Astrocyte (in vitro differentiated cells and primary cell): ENCODE measurements around the gene VPS35. TPM values are rescaled to one million over a fixed set of nuclear protein-coding genes. Genes with fewer than 3 reads are reported as not detected.

Experiments used
- DNase-seq: peaks from one replicate; pipeline ENCODE4 v3.0.0-alpha.2; 2010; ENCODE audit warnings: low read depth
- FAIRE-seq: peaks from 2 replicates; lab custom pipeline; 2011; peaks lifted over from hg19 to GRCh38; lab: Jason Lieb, UNC
- H2AFZ ChIP-seq: 2 replicates; pipeline ENCODE4 v1.6.0; 2012; ENCODE audit warnings: low read depth, low read length, inconsistent platforms
- H3K27ac ChIP-seq: 2 replicates; pipeline ENCODE4 v1.5.1; 2011; ENCODE audit warnings: low read depth, low read length, inconsistent platforms
- H3K27me3 ChIP-seq: 2 replicates; pipeline ENCODE4 v1.6.0; 2011; ENCODE audit warnings: low read length, inconsistent platforms; ENCODE audit not compliant: insufficient read depth
- H3K36me3 ChIP-seq: 2 replicates; pipeline ENCODE4 v1.5.1; 2011; ENCODE audit warnings: low read length, inconsistent platforms; ENCODE audit not compliant: insufficient read depth
- H3K4me1 ChIP-seq: 2 replicates; pipeline ENCODE4 v1.5.1; 2011; ENCODE audit warnings: low read length, inconsistent platforms; ENCODE audit not compliant: insufficient read depth
- H3K4me2 ChIP-seq: 2 replicates; pipeline ENCODE4 v1.6.0; 2012; ENCODE audit warnings: low read length, inconsistent platforms
- H3K4me3 ChIP-seq: 2 replicates; pipeline ENCODE4 v1.5.1; 2011; ENCODE audit warnings: low read depth, mild to moderate bottlenecking, low read length, inconsistent platforms; ENCODE audit not compliant: insufficient read depth
- H3K79me2 ChIP-seq: 2 replicates; pipeline ENCODE4 v1.6.0; 2012; ENCODE audit warnings: mild to moderate bottlenecking, low read length, inconsistent platforms; ENCODE audit not compliant: insufficient read depth
- H3K9ac ChIP-seq: 2 replicates; pipeline ENCODE4 v1.6.0; 2012; ENCODE audit warnings: mild to moderate bottlenecking, low read length, inconsistent platforms
- H3K9me3 ChIP-seq: 2 replicates; pipeline ENCODE4 v1.5.1; 2012; ENCODE audit warnings: low read depth, mild to moderate bottlenecking, low read length, inconsistent platforms; ENCODE audit not compliant: insufficient read depth
- H4K20me1 ChIP-seq: 2 replicates; pipeline ENCODE4 v1.6.0; 2012; ENCODE audit warnings: low read length, inconsistent platforms; ENCODE audit not compliant: insufficient read depth
- H3K27ac Mint-ChIP-seq: one replicate; pipeline ENCODE4 v1.8.0; 2021; ENCODE audit warnings: mild to moderate bottlenecking, mixed read lengths; ENCODE audit not compliant: unreplicated experiment
- H3K27me3 Mint-ChIP-seq: one replicate; pipeline ENCODE4 v1.8.0; 2021; ENCODE audit warnings: low read depth, mixed read lengths; ENCODE audit not compliant: unreplicated experiment
- H3K36me3 Mint-ChIP-seq: one replicate; pipeline ENCODE4 v1.8.0; 2021; ENCODE audit warnings: low read depth, mixed read lengths; ENCODE audit not compliant: unreplicated experiment
- H3K4me1 Mint-ChIP-seq: one replicate; pipeline ENCODE4 v1.8.0; 2021; ENCODE audit warnings: low read depth, mixed read lengths; ENCODE audit not compliant: unreplicated experiment
- H3K4me3 Mint-ChIP-seq: one replicate; pipeline ENCODE4 v1.8.0; 2021; ENCODE audit warnings: mild to moderate bottlenecking, moderate library complexity, mixed read lengths; ENCODE audit not compliant: unreplicated experiment
- H3K9me3 Mint-ChIP-seq: one replicate; pipeline ENCODE4 v1.8.0; 2021; ENCODE audit warnings: mild to moderate bottlenecking, mixed read lengths; ENCODE audit not compliant: unreplicated experiment
- EZH2 ChIP-seq: IDR thresholded peaks from 2 replicates; pipeline ENCODE4 v1.6.1; 2012; ENCODE audit warnings: mild to moderate bottlenecking, low read length, inconsistent platforms; ENCODE audit not compliant: insufficient read depth
- total RNA-seq: library from RNA; stranded (reverse); gene quantifications from 2 replicates; pipeline ENCODE4 v1.2.1, GENCODE V29; 2021
- TF ChIP-seq, protein P1 (sequence below): IDR thresholded peaks from 2 replicates; pipeline ENCODE4 v1.5.1; 2011; ENCODE audit warnings: low read depth, mild to moderate bottlenecking, inconsistent platforms, low read length, moderate library complexity; ENCODE audit not compliant: insufficient read depth

Gene VPS35
- total RNA-seq, 1 donor from 2014 or later = 135 TPM

DNA sequence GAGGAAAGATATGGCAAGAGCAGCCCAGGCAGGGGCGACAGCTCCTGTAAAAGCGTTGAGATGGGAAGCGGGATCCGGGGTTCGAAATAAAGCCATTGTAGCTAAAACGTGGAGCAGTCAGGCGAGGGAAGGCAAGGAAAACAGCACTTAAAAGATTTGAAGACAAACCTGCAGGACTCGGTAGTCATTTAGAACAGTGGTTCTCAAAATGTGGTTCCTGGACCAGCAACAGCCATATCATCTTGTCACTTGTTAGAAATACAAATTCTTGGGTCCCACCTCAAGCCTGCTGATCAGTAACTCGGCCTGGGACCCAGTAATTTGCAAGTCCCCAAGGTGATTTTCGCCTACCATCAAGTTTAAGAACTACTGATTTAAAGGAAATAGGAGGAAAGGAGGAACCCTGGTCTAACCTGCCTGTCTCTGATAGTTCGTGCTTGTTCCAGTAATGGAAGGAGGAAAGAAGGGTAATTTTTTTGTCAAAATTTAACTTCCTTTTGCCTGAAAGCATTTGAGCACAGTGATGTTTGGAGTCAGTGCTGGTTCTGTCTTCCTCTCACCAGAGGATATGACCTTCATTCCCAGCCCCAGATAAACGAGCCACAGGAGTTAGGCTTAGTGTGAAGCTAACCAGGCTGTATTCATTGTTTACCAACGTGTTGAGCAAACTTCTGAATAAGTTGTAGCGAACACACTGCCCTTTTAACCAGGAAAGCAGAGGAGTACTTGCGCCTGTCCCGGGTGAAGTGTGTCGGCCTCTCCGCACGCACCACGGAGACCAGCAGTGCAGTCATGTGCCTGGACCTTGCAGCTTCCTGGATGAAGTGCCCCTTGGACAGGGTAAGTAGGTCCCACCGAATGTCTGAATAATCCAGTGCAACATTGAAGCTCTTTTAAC, 1.6 kb upstream of the VPS35 start:
- H3K4me1 Mint-ChIP-seq = peaks cover 20% of the 10 kb centered on the region
- Histone ChIP-seq H3K27me3 (no peaks in the 10 kb centered on the region), H3K4me2 (peak overlapping the region; percentile 96), H2AFZ (peak overlapping the region; percentile 100), H3K79me2 (peaks cover 64% of the 10 kb centered on the region), H4K20me1 (peaks cover 43% of the 10 kb centered on the region), H3K4me1 (peaks cover 20% of the 10 kb centered on the region), H3K36me3 (peaks cover 9% of the 10 kb centered on the region), H3K9me3 (no peaks in the 10 kb centered on the region), H3K9ac (peak overlapping the region; percentile 99), H3K27ac (peak overlapping the region; percentile 100), H3K4me3 (peak overlapping the region; percentile 96)
- no peaks in the 10 kb centered on the region for H3K27me3 Mint-ChIP-seq
- FAIRE-seq (no peak), DNase-seq (peak; percentile 36)
- no peak overlapping the region for H3K4me3 Mint-ChIP-seq
- no peaks in the 10 kb centered on the region for H3K9me3 Mint-ChIP-seq
- TF ChIP-seq, protein P1, sequence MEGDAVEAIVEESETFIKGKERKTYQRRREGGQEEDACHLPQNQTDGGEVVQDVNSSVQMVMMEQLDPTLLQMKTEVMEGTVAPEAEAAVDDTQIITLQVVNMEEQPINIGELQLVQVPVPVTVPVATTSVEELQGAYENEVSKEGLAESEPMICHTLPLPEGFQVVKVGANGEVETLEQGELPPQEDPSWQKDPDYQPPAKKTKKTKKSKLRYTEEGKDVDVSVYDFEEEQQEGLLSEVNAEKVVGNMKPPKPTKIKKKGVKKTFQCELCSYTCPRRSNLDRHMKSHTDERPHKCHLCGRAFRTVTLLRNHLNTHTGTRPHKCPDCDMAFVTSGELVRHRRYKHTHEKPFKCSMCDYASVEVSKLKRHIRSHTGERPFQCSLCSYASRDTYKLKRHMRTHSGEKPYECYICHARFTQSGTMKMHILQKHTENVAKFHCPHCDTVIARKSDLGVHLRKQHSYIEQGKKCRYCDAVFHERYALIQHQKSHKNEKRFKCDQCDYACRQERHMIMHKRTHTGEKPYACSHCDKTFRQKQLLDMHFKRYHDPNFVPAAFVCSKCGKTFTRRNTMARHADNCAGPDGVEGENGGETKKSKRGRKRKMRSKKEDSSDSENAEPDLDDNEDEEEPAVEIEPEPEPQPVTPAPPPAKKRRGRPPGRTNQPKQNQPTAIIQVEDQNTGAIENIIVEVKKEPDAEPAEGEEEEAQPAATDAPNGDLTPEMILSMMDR = no peak
- no peak for TF ChIP-seq EZH2
- H3K27ac Mint-ChIP-seq = no peak overlapping the region
- H3K36me3 Mint-ChIP-seq = no peaks in the 10 kb centered on the region

DNA sequence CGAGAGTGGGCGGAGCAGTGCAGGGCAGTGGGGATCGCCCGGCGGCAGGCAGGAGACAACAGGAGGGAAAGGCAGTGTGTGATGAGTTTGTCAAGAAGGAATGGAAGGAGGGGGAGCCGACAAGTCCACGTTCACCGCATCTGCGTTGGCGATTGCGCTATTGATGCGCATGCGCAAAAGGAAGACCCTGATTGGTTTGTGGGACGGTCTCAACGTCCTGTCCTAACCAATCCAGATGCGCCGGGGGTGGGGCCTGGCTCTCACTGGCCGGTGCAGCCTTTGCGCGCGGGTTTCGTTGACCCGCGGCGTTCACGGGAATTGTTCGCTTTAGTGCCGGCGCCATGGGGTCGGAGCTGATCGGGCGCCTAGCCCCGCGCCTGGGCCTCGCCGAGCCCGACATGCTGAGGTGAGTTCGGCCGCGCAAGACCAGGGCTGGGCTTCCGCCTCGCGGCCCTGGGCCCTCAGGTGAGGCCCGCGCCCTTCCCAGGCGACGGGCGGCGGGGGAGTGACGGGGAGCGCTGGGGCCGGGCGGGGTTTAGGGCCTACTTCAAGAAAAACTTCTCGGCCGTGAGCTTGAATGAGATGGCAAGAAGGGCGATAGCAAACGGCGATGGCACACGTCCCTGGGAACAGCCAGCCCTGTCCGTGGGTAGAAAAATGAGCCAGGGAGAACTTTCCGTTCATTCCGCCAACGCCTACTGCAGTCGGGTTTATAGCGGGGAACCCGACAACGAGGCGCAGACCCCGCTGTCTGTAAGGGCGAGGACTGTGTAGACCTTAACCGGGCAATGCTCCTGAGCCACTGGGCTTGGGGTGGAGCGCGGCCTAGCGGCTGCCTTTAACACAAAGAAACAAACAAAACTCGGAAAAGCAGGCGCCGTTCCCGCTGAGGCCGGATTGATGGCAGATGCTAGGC, 645 bp upstream of the VPS35 start, which contains the start of gene ORC6:
Gene ORC6, plus strand, starts transcription at position 295 of the 916 bp plus-strand sequence. Its CDS starts 47 bp downstream, at position 342.
- Histone ChIP-seq H3K9ac (peak within 1 kb of the TSS; percentile 99), H3K36me3 (peaks cover under 1% of the 10 kb centered on the region), H3K9me3 (no peaks in the 10 kb centered on the region), H3K4me1 (peaks cover 20% of the 10 kb centered on the region), H3K79me2 (peaks cover 73% of the 10 kb centered on the region), H4K20me1 (peaks cover 51% of the 10 kb centered on the region), H3K27me3 (no peaks in the 10 kb centered on the region), H3K27ac (peak within 1 kb of the TSS; percentile 100), H3K4me2 (peak within 1 kb of the TSS; percentile 96), H2AFZ (peak within 1 kb of the TSS; percentile 100), H3K4me3 (peak within 1 kb of the TSS; percentile 96)
- FAIRE-seq (no peak), DNase-seq (peak; percentile 87)
- Mint-ChIP-seq H3K36me3 (no peaks in the 10 kb centered on the region), H3K4me3 (no peak within 1 kb of the TSS), H3K4me1 (peaks cover 23% of the 10 kb centered on the region), H3K9me3 (no peaks in the 10 kb centered on the region), H3K27me3 (no peaks in the 10 kb centered on the region), H3K27ac (no peak within 1 kb of the TSS)
- TF ChIP-seq, protein P1 = peak; percentile 37
- no peak for TF ChIP-seq EZH2
